Muscle layer of colon (tissue), 2 donors: ENCODE results near the gene TOX2.

Experiments
- H3K27ac ChIP-seq: one replicate; pipeline ENCODE4 v1.7.0; 2013; ENCODE audit warnings: low read depth, mild to moderate bottlenecking, low read length, moderate library complexity
- H3K27me3 ChIP-seq, 2 donors: one replicate each; pipeline ENCODE4 v1.7.0; 2013; ENCODE audit warnings: low read length in 2 of 2, mild to moderate bottlenecking in 2 of 2; ENCODE audit not compliant: insufficient read depth in 2 of 2, control insufficient read depth in 1 of 2
- H3K36me3 ChIP-seq: one replicate; pipeline ENCODE4 v1.7.0; 2013; ENCODE audit warnings: mild to moderate bottlenecking, low read length; ENCODE audit not compliant: insufficient read depth
- H3K4me1 ChIP-seq: one replicate; pipeline ENCODE4 v1.7.0; 2013; ENCODE audit warnings: mild to moderate bottlenecking, low read length; ENCODE audit not compliant: insufficient read depth
- H3K4me3 ChIP-seq, 2 donors: one replicate each; pipeline ENCODE4 v1.7.0; 2013; ENCODE audit warnings: low read length in 2 of 2, low read depth in 1 of 2, mild to moderate bottlenecking in 1 of 2, moderate library complexity in 1 of 2
- H3K9ac ChIP-seq: one replicate; pipeline ENCODE4 v1.7.0; 2013; ENCODE audit warnings: low read length
- H3K9me3 ChIP-seq: one replicate; pipeline ENCODE4 v1.7.0; 2013; ENCODE audit warnings: mild to moderate bottlenecking, low read length
- donor health status: abdominal sarcoma.
- donor health status: Adenocarcinoma of cecum.

TOX2 gene

DNA sequence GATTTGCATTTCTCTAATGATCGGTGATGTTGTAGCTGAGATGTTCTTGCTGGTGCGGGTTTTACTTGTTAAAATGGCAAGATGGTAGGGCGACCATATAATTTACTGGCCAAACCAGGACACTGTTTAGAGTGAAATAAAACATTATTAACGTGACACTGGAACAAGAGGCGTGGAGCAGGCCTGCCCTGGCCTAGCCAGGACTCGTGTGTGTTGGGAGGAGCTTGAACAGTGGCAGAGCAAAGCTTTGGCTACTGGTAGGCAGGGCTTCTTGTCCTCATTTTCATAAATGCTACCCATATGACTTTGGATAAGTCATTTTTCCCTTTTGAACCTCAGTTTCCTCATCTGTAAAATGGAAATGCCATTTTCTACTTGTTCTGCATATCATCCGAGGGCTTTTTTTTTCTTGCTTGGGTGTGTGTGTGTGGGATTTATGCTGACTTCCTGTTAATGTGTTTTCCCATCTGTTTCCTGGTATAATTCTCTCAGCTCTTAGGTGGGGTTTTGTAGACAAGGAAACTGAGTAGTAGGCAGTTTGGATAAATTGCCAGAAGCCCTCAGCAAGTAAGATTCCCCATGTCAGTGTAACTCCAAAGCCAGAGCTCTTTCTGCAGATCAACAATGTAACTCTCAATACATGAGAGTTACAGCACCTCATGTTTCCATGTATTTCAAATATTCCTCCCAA, 81.7 kb downstream of the TOX2 start:
- Histone ChIP-seq H3K4me3 (no peak overlapping the region), H3K36me3 (no peaks in the 10 kb centered on the region), H3K27ac (no peak overlapping the region), H3K4me1 (no peaks in the 10 kb centered on the region), H3K9ac (no peak overlapping the region), H3K27me3 (no peaks in the 10 kb centered on the region), H3K9me3 (no peaks in the 10 kb centered on the region)

DNA sequence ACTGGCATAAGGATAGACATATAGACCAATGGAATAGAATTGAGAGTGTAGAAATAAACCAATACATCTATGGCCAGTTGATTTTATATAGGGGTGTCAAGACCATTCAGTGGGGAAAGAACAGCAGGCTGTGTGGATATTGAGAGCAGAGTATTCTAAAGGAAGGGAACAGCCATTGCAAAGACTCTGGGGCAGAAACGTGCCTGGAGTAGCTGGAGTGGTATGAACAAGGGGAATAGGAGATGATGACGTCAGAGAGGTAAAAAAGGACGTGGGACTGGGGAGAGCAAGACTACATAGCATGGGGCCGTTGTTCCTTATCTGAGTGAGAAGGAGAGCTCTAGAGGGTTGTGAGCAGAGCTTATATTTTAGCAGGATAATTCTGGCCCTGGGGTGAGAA, 85.2 kb downstream of the TOX2 start:
- no peaks in the 10 kb centered on the region for H3K4me1 ChIP-seq
- no peaks in the 10 kb centered on the region for H3K36me3 ChIP-seq
- no peak overlapping the region for H3K9ac ChIP-seq
- H3K9me3 ChIP-seq: no peaks in the 10 kb centered on the region
- H3K27ac ChIP-seq: no peak overlapping the region
- H3K4me3 ChIP-seq: no peak overlapping the region
- no peaks in the 10 kb centered on the region for H3K27me3 ChIP-seq

DNA sequence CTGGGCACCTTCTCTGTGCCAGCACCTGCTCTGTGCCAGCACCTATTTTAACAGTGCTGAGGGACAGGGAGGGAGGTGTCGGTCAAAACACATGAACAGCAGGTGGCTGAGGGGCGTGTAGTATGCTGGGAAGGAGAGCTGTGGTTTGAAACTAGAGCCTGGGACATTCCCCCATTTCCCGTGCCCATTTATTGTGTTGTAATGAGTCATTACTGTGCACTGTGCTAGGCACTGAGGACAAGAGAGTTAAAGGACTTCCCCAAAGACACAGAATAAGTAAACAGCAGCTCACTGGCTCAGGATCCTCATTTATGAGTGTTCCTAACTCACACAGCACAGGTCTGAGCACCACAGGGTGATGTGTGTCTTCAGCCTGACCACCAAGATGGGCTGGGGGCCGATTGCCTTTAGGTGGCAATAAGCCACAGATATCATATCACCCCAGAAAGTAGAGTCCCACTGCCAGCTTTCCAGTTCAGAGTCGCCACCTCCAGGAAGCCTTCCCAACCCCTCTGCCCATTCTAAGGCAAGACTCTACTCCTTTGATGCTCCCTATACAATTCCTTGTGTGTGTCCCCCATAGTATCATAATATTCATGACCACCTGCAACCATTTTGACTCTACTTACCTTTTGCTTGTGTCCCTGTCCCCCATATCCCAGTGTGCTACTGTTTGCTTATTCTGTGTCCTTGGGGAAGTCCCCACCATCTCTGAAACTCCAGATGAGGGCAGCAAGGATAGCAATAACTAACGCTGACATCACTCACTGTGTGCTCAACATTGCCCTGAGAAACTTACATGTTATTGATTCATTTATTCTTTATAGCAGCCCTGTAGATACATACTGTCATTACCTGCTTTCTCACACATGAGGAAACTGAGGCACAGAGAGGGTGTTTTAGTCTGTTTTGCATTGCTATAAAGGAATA, 87.3 kb downstream of the TOX2 start:
- Histone ChIP-seq H3K27me3 (no peaks in the 10 kb centered on the region), H3K4me1 (no peaks in the 10 kb centered on the region), H3K27ac (no peak overlapping the region), H3K36me3 (no peaks in the 10 kb centered on the region), H3K9me3 (no peaks in the 10 kb centered on the region), H3K4me3 (no peak overlapping the region), H3K9ac (no peak overlapping the region)

DNA sequence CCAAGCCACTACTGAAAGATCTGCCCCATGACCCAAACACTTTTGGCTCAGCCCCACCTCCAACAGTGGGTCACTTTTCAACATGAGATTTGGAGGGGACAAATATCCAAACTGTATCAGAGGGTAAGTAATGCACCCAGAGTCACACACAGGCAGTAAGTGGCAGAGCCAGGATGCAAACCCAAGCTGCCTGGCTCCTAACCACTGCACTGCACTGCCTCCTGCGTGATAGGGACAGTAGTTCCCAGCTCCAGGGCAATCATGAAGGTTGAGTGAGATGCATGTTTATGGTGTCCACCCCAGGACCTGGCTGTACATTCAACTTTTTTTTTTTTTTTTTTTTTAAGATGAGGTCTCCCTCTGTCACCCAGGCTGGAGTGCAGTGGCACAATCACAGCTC, 88.2 kb downstream of the TOX2 start:
- Histone ChIP-seq H3K27me3 (no peaks in the 10 kb centered on the region), H3K4me3 (no peak overlapping the region), H3K9ac (no peak overlapping the region), H3K9me3 (no peaks in the 10 kb centered on the region), H3K36me3 (no peaks in the 10 kb centered on the region), H3K27ac (no peak overlapping the region), H3K4me1 (no peaks in the 10 kb centered on the region)

DNA sequence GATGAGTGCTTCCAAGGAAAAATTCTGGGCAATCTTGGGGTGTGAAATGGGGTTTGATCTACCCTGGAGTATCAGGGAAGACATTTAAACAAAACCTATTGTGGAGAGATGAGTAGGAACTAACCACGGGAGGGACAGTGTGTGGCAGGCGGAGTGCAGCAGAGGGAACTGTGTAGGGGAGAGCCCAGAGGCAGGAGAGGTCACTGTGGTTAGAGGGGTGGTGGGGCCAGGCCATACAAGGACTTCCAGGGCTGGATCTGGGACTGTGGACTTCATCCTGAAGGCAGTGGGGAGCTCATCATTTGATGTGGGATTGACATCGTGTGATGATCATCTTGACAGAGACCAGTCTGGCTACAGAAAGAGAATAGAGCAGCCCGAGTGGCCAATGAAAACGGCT, 89.0 kb downstream of the TOX2 start:
- Histone ChIP-seq H3K27ac (no peak overlapping the region), H3K4me3 (no peak overlapping the region), H3K27me3 (no peaks in the 10 kb centered on the region), H3K9ac (no peak overlapping the region), H3K4me1 (no peaks in the 10 kb centered on the region), H3K36me3 (no peaks in the 10 kb centered on the region), H3K9me3 (no peaks in the 10 kb centered on the region)

DNA sequence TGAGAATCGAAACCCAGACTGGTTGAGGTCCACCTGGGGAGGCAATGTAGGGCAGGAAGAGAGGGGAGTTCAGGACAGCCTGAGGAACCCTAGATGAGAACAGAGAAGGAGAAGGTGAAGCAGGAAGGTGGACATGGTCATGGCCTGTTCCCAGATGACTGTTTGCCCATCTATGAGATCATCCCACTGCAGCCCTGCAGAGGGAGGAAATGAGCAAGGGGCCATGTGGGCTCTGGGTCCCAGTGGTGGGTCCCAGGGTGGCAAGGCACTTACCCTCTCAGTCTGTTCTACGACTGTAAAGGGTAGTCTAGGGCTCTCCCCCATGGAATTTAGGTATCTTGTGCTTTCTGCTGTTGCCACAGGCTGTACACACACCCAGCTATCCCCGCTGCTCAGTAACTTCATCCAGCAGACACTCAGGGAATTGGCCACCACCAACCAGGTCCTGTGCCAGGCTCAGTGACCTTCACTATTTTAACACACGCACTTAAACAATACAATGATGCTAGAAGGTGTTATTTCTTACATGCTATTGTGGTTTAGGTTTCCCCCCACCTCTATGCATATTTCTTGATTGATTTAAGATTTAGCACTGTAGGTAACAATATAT, 89.8 kb downstream of the TOX2 start:
- Histone ChIP-seq H3K9me3 (no peaks in the 10 kb centered on the region), H3K4me1 (no peaks in the 10 kb centered on the region), H3K27ac (no peak overlapping the region), H3K4me3 (no peak overlapping the region), H3K9ac (no peak overlapping the region), H3K36me3 (no peaks in the 10 kb centered on the region), H3K27me3 (no peaks in the 10 kb centered on the region)

DNA sequence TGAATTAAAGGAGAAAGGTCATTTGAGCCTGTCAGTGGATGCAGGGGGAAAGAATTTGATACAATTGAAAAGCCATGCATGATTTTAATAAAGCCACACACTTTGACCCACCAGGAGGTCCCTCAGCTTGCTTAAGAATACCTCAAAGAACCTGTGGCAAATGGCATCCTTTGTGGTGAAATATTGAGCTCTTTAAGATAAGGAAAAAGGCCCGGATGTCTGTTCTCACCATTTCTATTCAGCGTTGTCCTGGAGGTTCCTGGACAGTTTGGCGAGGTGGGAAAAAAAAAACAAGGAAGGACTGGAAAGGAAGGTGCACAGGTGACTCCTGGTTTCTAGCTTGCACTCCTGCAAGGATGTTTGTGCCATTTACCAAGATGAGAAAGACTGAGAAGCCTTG, 91.0 kb downstream of the TOX2 start:
- Histone ChIP-seq H3K9me3 (no peaks in the 10 kb centered on the region), H3K4me3 (no peak overlapping the region), H3K27ac (no peak overlapping the region), H3K9ac (no peak overlapping the region), H3K4me1 (no peaks in the 10 kb centered on the region), H3K27me3 (no peaks in the 10 kb centered on the region), H3K36me3 (no peaks in the 10 kb centered on the region)

DNA sequence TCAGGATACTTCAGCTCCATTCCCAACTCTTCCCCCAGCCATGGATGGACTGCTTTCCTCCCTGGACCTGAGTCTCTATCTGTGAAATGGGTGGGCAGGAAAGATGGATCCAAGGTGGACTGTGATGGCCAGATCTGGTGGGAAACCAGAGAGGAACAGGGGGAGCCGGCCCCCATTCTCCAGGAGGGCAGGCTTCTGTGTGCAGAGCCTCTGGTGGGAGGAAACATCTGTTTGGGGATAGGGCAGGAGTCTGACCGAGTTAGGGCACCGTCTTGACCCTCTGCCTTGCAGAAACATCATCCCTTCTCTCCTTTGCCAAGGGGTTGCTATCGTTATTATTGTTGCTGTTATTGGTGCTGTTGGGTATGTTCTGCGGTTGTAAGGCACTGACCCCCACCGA, 91.5 kb downstream of the TOX2 start:
- H3K27ac ChIP-seq: no peak overlapping the region
- no peaks in the 10 kb centered on the region for H3K27me3 ChIP-seq
- H3K36me3 ChIP-seq: no peaks in the 10 kb centered on the region
- no peak overlapping the region for H3K9ac ChIP-seq
- H3K4me3 ChIP-seq: no peak overlapping the region
- H3K9me3 ChIP-seq: no peaks in the 10 kb centered on the region
- no peaks in the 10 kb centered on the region for H3K4me1 ChIP-seq

DNA sequence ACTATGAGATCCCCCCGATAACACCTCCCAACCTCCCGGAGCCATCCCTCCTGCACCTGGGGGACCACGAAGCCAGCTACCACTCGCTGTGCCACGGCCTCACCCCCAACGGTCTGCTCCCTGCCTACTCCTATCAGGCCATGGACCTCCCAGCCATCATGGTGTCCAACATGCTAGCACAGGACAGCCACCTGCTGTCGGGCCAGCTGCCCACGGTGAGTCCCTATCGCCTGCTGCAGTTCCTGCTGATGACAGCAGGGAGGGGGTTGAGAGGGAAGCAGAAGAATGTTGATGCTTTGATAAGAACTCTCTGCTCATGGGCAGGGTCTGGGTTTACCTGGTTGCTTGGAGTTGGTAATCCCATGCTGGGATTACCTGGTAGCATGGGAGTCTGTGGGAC, 91.9 kb downstream of the TOX2 start:
- H3K4me3 ChIP-seq: no peak overlapping the region
- no peak overlapping the region for H3K9ac ChIP-seq
- H3K27me3 ChIP-seq: no peaks in the 10 kb centered on the region
- H3K4me1 ChIP-seq: no peaks in the 10 kb centered on the region
- H3K9me3 ChIP-seq: no peaks in the 10 kb centered on the region
- H3K27ac ChIP-seq: no peak overlapping the region
- no peaks in the 10 kb centered on the region for H3K36me3 ChIP-seq

DNA sequence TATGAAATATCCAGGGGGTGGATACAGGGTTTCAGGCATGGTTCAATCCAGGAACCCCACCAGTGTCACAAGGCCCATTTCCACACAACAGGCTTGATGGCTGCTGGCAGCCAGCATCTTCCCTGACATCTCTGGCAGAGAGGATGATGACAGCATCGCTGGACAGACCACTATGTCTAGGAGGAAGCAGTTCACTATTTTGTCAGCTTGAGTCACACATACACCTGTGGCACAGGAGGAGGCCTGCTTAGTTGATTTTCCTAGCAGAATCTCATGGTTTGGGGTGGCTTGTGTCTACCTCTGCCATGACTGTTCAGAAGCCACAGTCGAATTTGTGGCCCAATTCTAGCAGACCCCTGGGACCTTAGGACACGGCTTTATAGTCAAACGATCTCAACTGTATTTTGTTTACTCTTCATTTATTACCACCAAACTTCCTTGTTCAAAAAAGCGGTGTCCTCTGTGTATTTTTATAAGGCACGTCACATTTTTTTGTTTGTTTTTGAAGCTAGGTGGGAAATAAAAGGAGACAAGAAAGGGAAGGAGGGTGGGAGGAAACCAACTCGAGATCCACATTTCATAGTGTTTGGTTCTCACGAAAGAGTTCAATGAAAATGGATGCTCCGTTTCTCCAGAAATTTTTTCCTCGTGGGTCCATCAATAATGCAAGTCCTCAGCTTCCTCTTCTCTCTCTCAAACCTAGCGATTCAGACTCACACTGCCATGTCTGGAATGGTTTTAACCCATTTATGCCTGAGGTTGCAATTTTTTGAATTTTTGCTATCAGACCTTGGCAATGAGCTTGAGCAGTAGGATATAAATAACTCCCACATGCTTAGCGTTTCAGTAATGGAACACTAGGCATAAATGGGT, 94.4 kb downstream of the TOX2 start:
- Histone ChIP-seq H3K4me1 (no peaks in the 10 kb centered on the region), H3K36me3 (no peaks in the 10 kb centered on the region), H3K27me3 (no peaks in the 10 kb centered on the region), H3K9ac (no peak overlapping the region), H3K27ac (no peak overlapping the region), H3K4me3 (no peak overlapping the region), H3K9me3 (no peaks in the 10 kb centered on the region)

DNA sequence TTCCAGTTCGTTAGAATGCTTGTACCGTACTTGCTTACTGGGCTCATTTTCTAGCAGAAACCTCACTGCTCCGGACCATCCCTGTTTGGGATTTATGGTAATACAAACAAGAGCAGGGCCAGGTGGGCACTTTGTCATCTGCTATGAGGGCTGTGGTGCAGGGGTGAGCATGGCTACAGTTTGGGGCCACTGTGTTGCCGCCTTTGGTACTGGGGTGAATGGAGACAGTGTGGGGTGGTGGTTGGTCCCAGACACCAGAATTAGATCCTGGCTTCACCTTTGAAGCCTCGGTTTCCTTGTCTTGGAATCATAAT, 95.0 kb downstream of the TOX2 start:
- Histone ChIP-seq H3K36me3 (no peaks in the 10 kb centered on the region), H3K27me3 (no peaks in the 10 kb centered on the region), H3K9ac (no peak overlapping the region), H3K9me3 (no peaks in the 10 kb centered on the region), H3K27ac (no peak overlapping the region), H3K4me3 (no peak overlapping the region), H3K4me1 (peaks cover 3% of the 10 kb centered on the region)
